ENCODE data around the gene TIMP3.

Gene TIMP3

DNA sequence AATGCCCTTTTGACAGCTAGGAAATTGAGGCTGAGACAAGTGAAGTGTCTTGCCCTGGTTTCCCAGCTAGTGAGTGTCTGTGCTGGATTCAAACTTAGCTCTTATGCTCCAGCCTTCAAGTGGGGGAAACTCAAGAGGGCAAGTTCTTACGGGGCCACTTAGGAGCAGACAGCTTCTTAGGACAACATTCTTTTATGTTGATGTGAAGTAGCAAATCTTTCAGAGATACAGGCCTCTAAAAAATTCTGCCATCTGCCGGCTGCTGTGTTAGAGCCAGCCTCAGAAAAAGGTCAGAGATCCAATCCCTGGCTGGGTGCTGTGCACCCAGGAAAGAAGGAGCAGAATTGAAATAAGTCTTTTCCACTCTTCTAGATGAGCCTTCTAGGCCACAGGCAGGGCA lies 26.6 kb downstream of the TIMP3 start:
- TF ChIP-seq CSDC2 (CRISPR knock-in tag; IDR thresholded peaks at IDR 0.05): no peak
- TF ChIP-seq ZFP3 (CRISPR knock-in tag; IDR thresholded peaks at IDR 0.05): no peak
- no peak for TF ChIP-seq ZC3H10 (CRISPR knock-in tag; IDR thresholded peaks at IDR 0.05)
- no peak for TF ChIP-seq PPARA (CRISPR knock-in tag; IDR thresholded peaks at IDR 0.05; ENCODE audit: borderline replicate concordance)
- no peak for TF ChIP-seq ESRRG (CRISPR knock-in tag; IDR thresholded peaks at IDR 0.05)
- TF ChIP-seq ARNTL (CRISPR knock-in tag; IDR thresholded peaks at IDR 0.05; ENCODE audit: borderline replicate concordance, low read depth): no peak
- TF ChIP-seq GLIS3 (CRISPR knock-in tag; IDR thresholded peaks at IDR 0.05): no peak
- TF ChIP-seq ZNF8 (CRISPR knock-in tag; IDR thresholded peaks at IDR 0.05): no peak
- no peak for TF ChIP-seq RARB (CRISPR knock-in tag; IDR thresholded peaks at IDR 0.05)
- no peak for TF ChIP-seq TCF4 (CRISPR knock-in tag; IDR thresholded peaks at IDR 0.05; ENCODE audit: borderline replicate concordance)
- ATAC-seq: no peak

DNA sequence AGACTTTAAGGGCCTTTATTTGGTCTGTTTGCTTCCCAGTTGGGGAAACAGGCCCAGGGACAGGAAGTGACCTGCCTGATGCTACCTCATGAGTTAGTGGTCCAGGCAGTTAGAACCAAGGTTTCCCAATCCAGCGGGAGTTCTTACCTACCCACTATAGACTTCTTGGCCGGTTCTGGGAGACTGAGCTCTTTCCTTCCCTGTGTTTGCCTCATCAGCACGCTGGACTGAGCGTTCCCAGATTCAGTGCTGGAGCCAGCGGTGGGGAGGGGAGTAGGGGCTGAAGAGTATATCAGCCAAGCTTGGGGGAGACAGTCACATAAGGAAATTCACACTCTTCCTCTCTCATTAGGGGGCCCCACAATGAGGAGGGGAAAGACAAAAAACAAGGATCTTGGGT lies 27.1 kb downstream of the TIMP3 start:
- no peak for ATAC-seq

DNA sequence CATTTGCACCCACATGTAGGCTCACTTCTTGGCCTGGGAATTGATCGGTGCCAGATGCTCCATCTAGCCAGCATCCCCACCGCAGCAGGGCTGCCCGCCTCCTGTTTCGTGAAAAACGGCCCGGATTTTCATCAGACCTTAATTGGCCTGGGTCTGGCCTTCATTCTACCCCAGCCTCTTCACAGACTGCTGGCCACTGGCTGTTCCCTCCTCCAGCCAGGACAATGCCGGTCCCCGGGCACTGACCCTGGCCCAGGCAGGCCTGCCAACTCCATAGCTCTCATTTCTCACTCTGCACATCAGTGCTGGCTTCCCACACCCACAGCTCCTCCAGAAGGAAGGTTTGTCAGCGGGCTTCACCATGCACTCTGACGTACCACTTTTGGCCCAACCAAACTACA lies 27.9 kb downstream of the TIMP3 start:
- TF ChIP-seq, protein P1, sequence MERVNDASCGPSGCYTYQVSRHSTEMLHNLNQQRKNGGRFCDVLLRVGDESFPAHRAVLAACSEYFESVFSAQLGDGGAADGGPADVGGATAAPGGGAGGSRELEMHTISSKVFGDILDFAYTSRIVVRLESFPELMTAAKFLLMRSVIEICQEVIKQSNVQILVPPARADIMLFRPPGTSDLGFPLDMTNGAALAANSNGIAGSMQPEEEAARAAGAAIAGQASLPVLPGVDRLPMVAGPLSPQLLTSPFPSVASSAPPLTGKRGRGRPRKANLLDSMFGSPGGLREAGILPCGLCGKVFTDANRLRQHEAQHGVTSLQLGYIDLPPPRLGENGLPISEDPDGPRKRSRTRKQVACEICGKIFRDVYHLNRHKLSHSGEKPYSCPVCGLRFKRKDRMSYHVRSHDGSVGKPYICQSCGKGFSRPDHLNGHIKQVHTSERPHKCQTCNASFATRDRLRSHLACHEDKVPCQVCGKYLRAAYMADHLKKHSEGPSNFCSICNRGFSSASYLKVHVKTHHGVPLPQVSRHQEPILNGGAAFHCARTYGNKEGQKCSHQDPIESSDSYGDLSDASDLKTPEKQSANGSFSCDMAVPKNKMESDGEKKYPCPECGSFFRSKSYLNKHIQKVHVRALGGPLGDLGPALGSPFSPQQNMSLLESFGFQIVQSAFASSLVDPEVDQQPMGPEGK (CRISPR knock-in tag; IDR thresholded peaks at IDR 0.05; ENCODE audit: borderline replicate concordance): no peak
- no peak for TF ChIP-seq ZFP30 (CRISPR knock-in tag; IDR thresholded peaks at IDR 0.05)
- TF ChIP-seq OSR1 (CRISPR knock-in tag; IDR thresholded peaks at IDR 0.05): no peak
- TF ChIP-seq SNAI2 (CRISPR knock-in tag; IDR thresholded peaks at IDR 0.05): no peak
- TF ChIP-seq ZNF8 (CRISPR knock-in tag; IDR thresholded peaks at IDR 0.05): no peak
- no peak for TF ChIP-seq ISL1 (CRISPR knock-in tag; IDR thresholded peaks at IDR 0.05)
- no peak for TF ChIP-seq GLIS3 (CRISPR knock-in tag; IDR thresholded peaks at IDR 0.05)
- TF ChIP-seq, protein P2, sequence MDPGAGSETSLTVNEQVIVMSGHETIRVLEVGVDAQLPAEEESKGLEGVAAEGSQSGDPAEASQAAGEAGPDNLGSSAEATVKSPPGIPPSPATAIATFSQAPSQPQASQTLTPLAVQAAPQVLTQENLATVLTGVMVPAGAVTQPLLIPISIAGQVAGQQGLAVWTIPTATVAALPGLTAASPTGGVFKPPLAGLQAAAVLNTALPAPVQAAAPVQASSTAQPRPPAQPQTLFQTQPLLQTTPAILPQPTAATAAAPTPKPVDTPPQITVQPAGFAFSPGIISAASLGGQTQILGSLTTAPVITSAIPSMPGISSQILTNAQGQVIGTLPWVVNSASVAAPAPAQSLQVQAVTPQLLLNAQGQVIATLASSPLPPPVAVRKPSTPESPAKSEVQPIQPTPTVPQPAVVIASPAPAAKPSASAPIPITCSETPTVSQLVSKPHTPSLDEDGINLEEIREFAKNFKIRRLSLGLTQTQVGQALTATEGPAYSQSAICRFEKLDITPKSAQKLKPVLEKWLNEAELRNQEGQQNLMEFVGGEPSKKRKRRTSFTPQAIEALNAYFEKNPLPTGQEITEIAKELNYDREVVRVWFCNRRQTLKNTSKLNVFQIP (CRISPR knock-in tag; IDR thresholded peaks at IDR 0.05; ENCODE audit: borderline replicate concordance, low read depth): no peak
- no peak for TF ChIP-seq ARNTL (CRISPR knock-in tag; IDR thresholded peaks at IDR 0.05; ENCODE audit: borderline replicate concordance, low read depth)
- no peak for TF ChIP-seq RARB (CRISPR knock-in tag; IDR thresholded peaks at IDR 0.05)
- TF ChIP-seq BACH2 (CRISPR knock-in tag; IDR thresholded peaks at IDR 0.05; ENCODE audit: borderline replicate concordance): no peak
- no peak for TF ChIP-seq TOX (CRISPR knock-in tag; IDR thresholded peaks at IDR 0.05; ENCODE audit: borderline replicate concordance)
- no peak for TF ChIP-seq CSDC2 (CRISPR knock-in tag; IDR thresholded peaks at IDR 0.05)
- TF ChIP-seq ZNF70 (CRISPR knock-in tag; IDR thresholded peaks at IDR 0.05): no peak
- no peak for TF ChIP-seq ZNF565 (CRISPR knock-in tag; conservative IDR thresholded peaks at IDR 0.05; ENCODE audit: low read depth)
- TF ChIP-seq, protein P3, sequence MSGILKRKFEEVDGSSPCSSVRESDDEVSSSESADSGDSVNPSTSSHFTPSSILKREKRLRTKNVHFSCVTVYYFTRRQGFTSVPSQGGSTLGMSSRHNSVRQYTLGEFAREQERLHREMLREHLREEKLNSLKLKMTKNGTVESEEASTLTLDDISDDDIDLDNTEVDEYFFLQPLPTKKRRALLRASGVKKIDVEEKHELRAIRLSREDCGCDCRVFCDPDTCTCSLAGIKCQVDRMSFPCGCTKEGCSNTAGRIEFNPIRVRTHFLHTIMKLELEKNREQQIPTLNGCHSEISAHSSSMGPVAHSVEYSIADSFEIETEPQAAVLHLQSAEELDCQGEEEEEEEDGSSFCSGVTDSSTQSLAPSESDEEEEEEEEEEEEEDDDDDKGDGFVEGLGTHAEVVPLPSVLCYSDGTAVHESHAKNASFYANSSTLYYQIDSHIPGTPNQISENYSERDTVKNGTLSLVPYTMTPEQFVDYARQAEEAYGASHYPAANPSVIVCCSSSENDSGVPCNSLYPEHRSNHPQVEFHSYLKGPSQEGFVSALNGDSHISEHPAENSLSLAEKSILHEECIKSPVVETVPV (CRISPR knock-in tag; IDR thresholded peaks at IDR 0.05): no peak
- ATAC-seq: no peak

More for the DNA sequence above, 27.1 kb downstream of the TIMP3 start:
- no peak for TF ChIP-seq ZNF565 (CRISPR knock-in tag; conservative IDR thresholded peaks at IDR 0.05; ENCODE audit: low read depth)

DNA sequence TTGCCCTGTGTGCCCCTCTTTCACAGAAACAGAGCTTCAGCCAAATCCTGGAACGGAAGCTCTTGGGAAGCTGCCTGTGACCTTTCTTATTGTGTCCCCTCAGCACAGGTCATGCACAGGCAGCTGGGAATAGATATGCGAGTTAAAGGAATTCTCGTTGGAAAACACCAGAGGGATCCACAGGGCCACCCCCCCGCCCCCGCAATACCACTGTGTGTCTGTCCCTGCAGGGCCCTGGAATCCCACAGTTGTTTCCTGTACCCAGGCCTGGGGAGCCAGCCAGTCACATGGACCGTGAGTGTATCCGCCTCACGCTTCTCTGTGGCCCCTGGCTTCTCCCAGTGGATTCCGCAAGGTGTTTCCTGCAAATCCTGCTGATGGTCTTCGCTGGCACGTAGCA lies 29.0 kb downstream of the TIMP3 start:
- TF ChIP-seq ZNF70 (CRISPR knock-in tag; IDR thresholded peaks at IDR 0.05) (no peak), ZNF8 (CRISPR knock-in tag; IDR thresholded peaks at IDR 0.05) (no peak), PPARA (CRISPR knock-in tag; IDR thresholded peaks at IDR 0.05; ENCODE audit: borderline replicate concordance) (no peak)

DNA sequence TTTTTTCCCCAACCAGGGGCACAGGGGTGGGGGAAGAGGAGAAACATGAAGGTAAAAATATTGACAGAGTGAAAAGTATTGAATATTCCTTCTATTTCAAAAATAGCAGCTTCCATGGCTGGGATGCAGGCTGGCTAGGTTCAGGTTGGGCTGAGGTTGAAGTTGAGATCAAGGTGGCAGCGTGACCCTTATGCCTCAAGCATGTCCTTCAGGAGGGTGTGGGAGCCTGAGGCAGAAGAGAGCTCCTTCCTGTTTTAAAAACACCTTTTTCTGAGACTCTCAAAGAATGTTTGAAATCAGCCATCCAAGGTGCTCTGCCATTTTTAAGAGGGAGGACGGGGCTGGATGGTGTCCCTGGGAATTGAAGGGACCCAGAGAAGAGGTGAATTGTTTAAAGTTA lies 29.5 kb downstream of the TIMP3 start:
- TF ChIP-seq ARNTL (CRISPR knock-in tag; IDR thresholded peaks at IDR 0.05; ENCODE audit: borderline replicate concordance, low read depth) (no peak), ZNF565 (CRISPR knock-in tag; conservative IDR thresholded peaks at IDR 0.05; ENCODE audit: low read depth) (no peak)
- TF ChIP-seq, protein P3 (CRISPR knock-in tag; IDR thresholded peaks at IDR 0.05): no peak

More for the DNA sequence above, 29.0 kb downstream of the TIMP3 start:
- no peak for ATAC-seq

More for the DNA sequence above, 29.5 kb downstream of the TIMP3 start:
- ATAC-seq: no peak

Measured in SK-N-SH treated with all-trans-retinoic acid at 6 μM for 48 hours (cell line).